HK-2 (cell line): ENCODE results near the gene OR4S1.
"Not testable (repeated sequence)": the region's sequence is repeated elsewhere in the genome, so short reads cannot be mapped to it uniquely, and the experiment has no call there.

Experiments used
- DNase-seq: peaks from one replicate; pipeline ENCODE4 v3.0.0-alpha.2; 2018; ENCODE audit not compliant: unreplicated experiment

The OR4S1 gene

GRCh38 chr11:48305923-48306322 is at the start of gene OR4S1:
Gene OR4S1 (plus strand): TSS chr11:48306223. CDS start chr11:48306223, 0 bp downstream.
- no peak for DNase-seq

- no peak for DNase-seq
Observed at GRCh38 chr11:48261600-48261999, 44.4 kb upstream of the OR4S1 start.

GRCh38 chr11:48263423-48263911 is 42.6 kb upstream of the OR4S1 start, which contains the start of gene OR4X1:
Gene OR4X1 (plus strand): TSS chr11:48263861. CDS start chr11:48263861, 0 bp downstream.
- no peak for DNase-seq

- no peak for DNase-seq
Observed at GRCh38 chr11:48270621-48271020, 35.4 kb upstream of the OR4S1 start.

- DNase-seq = no peak
Observed at GRCh38 chr11:48272606-48273005, 33.4 kb upstream of the OR4S1 start.

GRCh38 chr11:48307760-48308386 is 1.9 kb downstream of the OR4S1 start:
- DNase-seq = peak; percentile 56

GRCh38 chr11:48313590-48313989 is 7.6 kb downstream of the OR4S1 start:
- DNase-seq = not testable (repeated sequence)

GRCh38 chr11:48319813-48320212 is 13.8 kb downstream of the OR4S1 start:
- DNase-seq = not testable (repeated sequence)

GRCh38 chr11:48324620-48325019 is 18.6 kb downstream of the OR4S1 start, which contains the start of gene OR4C3:
Gene OR4C3 (plus strand): TSS chr11:48324920. CDS start chr11:48325022, 102 bp downstream.
- DNase-seq = not testable (repeated sequence)

- no peak for DNase-seq
Observed at GRCh38 chr11:48341466-48341865, 35.4 kb downstream of the OR4S1 start.

GRCh38 chr11:48342505-48342904 is 36.5 kb downstream of the OR4S1 start:
- not testable (repeated sequence) for DNase-seq

GRCh38 chr11:48346286-48346685 is 40.3 kb downstream of the OR4S1 start:
- not testable (repeated sequence) for DNase-seq

GRCh38 chr11:48354013-48354412 is 48.0 kb downstream of the OR4S1 start:
- DNase-seq = no peak

- DNase-seq = no peak
Observed at GRCh38 chr11:48354677-48355076, 48.7 kb downstream of the OR4S1 start.
